Measurements from ENCODE around the gene MDN1.
"Not testable (repeated sequence)": the region's sequence is repeated elsewhere in the genome, so short reads cannot be mapped to it uniquely, and the experiment has no call there.

MDN1 gene

DNA sequence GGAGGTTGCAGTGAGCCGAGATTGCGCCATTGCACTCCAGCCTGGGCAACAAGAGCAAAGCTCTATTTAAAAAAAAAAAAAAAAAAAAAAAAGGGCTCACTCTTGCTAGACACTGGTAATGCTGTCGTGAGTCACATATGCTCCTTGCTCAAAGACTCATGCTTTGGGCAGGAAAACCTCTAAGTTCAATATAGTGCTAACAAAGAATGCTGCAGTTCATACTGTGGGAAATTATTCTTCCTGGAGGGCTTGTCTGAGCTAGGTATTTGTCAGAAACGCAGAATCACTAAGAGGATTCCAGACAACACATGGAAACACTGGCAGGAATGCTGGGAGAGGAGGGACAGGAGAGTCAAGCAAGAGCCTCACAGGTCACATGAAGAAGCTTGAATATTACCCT, 178.8 kb downstream of the MDN1 start:
- DNase-seq (ENCODE audit: low read depth) = peak; percentile 34
- TF ChIP-seq, protein P1, sequence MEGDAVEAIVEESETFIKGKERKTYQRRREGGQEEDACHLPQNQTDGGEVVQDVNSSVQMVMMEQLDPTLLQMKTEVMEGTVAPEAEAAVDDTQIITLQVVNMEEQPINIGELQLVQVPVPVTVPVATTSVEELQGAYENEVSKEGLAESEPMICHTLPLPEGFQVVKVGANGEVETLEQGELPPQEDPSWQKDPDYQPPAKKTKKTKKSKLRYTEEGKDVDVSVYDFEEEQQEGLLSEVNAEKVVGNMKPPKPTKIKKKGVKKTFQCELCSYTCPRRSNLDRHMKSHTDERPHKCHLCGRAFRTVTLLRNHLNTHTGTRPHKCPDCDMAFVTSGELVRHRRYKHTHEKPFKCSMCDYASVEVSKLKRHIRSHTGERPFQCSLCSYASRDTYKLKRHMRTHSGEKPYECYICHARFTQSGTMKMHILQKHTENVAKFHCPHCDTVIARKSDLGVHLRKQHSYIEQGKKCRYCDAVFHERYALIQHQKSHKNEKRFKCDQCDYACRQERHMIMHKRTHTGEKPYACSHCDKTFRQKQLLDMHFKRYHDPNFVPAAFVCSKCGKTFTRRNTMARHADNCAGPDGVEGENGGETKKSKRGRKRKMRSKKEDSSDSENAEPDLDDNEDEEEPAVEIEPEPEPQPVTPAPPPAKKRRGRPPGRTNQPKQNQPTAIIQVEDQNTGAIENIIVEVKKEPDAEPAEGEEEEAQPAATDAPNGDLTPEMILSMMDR (conservative IDR thresholded peaks at IDR 0.05; ENCODE audit: control insufficient read depth, insufficient read depth, low read depth, low read length) = no peak

DNA sequence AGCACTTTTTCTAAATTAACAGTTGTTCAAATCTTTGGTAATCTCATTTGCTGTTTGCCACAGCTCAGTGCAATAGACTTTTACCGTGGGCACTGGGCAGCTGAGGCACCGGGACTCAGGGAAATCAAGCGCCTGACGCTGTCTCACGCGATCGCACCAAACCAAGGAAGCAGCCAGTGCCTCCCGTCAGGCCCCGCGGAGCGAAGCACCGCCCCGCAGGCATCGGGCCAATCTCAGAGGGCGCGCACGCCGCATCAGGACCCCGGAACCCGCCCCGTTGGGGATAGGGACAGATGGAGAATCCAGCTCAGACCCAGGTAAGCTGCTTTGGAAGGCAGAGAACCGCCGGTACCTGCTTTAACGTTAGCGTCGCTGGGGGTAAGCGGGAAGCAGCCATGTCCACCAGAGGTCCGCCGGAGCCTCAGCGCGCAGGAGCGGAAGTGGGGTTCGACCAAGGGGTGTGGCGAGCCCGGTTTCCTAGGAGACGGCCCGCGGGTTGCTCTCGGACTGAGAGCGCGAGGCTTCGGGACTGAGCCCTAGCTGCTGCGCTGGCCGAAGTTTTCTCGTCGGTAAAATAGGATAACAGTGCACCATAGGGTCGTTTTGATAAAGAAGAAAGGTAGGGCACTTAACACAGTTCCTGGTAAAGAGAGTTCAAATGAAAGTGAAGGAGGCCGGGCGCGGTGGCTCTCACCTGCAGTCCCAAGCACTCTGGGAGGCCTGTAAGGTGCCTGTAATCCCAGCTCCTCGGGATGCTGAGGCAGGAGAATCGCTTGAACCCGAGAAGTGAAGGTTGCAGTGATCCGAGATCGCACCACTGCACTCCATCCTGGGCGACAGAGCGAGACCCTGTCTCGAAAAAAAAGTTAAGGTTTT, 181.0 kb downstream of the MDN1 start, which contains the start of gene LYRM2:
LYRM2 (minus strand) TSS at position 428 of the 876 bp plus-strand sequence; CDS start at position 397, 31 bp downstream.
- peak within 1 kb of the TSS; percentile 83 for H3K4me3 ChIP-seq (ENCODE audit: control insufficient read depth, low read depth, low read length)
- DNase-seq (ENCODE audit: low read depth) = peak; percentile 89
- TF ChIP-seq, protein P1 (conservative IDR thresholded peaks at IDR 0.05; ENCODE audit: control insufficient read depth, insufficient read depth, low read depth, low read length) = peak; percentile 3

More for the DNA sequence above, 178.8 kb downstream of the MDN1 start:
- H3K4me3 ChIP-seq (ENCODE audit: control insufficient read depth, low read depth, low read length) = no peak overlapping the region

DNA sequence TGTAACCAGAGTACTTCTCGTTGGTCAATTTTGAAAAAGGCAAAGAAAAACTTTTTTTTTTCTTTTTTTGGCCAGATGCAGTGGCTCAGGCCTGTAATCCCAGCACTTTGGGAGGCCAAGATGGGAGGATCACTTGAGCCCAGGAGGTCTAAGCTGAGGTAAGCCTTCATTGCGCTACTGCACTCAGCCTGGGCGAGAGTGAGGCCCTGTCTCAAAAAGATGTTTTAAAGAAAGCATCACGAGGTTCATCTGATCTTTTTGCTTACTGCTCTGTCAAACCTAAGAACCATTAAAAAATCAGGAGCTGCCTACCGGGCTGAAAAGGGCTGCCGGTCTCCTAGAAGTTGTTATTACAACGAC, 181.7 kb downstream of the MDN1 start:
- TF ChIP-seq, protein P1 (conservative IDR thresholded peaks at IDR 0.05; ENCODE audit: control insufficient read depth, insufficient read depth, low read depth, low read length) = no peak
- peak overlapping the region; percentile 83 for H3K4me3 ChIP-seq (ENCODE audit: control insufficient read depth, low read depth, low read length)
- no peak for DNase-seq (ENCODE audit: low read depth)

DNA sequence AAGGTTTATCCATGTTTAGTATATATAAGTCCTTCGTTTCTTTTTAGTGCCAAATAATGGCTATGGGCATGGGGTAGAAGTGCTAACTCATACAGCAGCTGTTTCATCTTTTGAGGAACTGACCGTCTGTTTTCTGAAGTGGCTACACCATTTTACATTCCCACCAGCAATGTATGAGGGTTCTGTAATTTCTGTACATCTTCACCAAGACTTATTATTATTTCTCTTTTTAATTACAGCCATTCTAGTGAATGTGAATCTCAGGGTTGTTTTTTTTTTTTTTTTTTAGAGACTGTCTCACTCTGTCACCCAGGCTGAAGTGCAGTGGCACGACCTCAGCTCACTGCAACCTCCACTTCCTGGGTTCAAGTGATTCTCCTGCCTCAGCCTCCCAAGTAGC, 183.2 kb downstream of the MDN1 start:
- DNase-seq (ENCODE audit: low read depth); H3K4me3 ChIP-seq (ENCODE audit: control insufficient read depth, low read depth, low read length): not testable (repeated sequence)

DNA sequence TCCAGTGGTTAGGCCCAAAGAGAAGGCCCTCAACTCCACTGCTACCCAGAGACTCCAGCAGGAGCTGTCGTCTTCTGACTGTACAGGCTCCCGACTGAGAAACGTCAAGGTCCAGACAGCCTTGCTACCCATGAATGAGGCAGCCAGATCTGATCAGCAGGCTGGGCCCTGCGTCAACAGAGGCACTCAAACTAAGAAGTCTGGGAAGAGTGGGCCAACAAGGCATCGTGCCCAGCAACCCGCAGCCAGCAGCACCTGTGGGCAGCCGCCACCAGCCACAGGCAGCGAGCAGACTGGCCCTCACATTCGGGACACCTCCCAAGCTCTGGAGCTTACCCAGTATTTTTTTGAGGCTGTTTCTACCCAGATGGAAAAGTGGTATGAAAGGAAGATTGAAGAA, 189.1 kb downstream of the MDN1 start:
- H3K4me3 ChIP-seq (ENCODE audit: control insufficient read depth, low read depth, low read length) = no peak overlapping the region
- no peak for DNase-seq (ENCODE audit: low read depth)
- TF ChIP-seq, protein P1 (conservative IDR thresholded peaks at IDR 0.05; ENCODE audit: control insufficient read depth, insufficient read depth, low read depth, low read length) = no peak

DNA sequence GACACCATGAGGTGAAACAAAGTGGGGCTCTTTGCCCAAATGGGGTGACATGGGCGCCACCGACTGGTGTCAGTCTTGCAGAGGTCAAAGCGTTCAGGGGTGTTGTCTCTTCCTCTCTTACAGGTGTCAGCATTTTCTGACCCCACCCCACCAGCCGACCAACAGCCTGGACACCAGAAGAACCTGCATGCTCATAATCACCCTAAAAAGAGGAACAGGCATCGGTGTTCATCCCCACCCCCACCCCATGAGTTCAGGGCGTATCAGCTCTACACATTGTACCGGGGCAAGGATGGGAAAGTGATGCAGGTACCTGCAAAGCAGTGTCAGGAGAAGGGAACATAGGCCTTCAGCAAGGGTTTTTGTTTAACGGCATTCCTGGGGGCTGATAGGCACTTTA, 195.8 kb downstream of the MDN1 start:
- H3K4me3 ChIP-seq (ENCODE audit: control insufficient read depth, low read depth, low read length) = no peak overlapping the region
- TF ChIP-seq, protein P1 (conservative IDR thresholded peaks at IDR 0.05; ENCODE audit: control insufficient read depth, insufficient read depth, low read depth, low read length) = no peak
- no peak for DNase-seq (ENCODE audit: low read depth)

DNA sequence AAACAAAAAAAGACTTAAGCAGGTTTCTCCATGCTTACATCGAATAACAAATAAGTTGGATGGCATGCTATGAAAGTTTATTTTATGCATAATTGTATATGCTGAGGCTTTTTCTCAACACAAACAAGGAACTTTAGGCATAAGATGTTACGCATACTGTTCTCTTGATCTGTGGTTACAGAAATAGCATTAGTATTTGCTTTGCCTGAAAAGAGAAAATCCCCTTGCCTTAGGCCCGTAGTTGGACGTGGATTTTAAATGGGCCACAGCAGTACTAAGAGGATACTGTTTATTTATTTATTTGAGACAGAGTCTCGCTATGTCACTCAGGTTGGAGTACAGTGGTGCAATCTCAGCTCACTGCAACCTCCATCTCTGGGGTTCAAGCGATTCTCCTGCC, 200.0 kb downstream of the MDN1 start:
- TF ChIP-seq, protein P1 (conservative IDR thresholded peaks at IDR 0.05; ENCODE audit: control insufficient read depth, insufficient read depth, low read depth, low read length) = no peak
- no peak overlapping the region for H3K4me3 ChIP-seq (ENCODE audit: control insufficient read depth, low read depth, low read length)
- no peak for DNase-seq (ENCODE audit: low read depth)
